ENCODE measurements around the gene ARHGEF17.
A peak's percentile ranks its signal among the peaks of the same experiment; 100 is the strongest.

Gene ARHGEF17

DNA sequence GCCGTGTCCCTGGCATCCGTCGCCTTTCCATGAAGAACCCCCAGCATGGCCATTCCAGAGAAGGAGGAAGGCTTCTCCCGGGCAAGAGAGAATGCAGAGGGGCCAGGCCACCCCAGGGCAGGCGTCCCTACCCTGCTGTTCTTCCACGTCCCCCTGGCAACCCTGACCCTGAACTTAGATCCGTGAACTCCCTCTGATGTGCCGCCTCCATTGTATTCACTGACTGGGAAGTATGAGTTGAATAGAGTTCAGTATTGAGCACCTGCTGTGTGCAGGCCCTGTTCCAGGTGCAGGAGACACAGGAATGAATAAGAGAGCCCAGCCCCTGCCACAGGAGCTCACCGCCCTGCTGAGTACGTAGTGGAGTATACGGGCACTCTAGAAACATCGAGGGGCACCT is 39.0 kb downstream of the ARHGEF17 start:
- Mint-ChIP-seq H3K9me3 (no peaks in the 10 kb centered on the region), H3K27me3 (ENCODE audit: low read depth) (peaks cover 3% of the 10 kb centered on the region), H3K27ac (no peak overlapping the region), H3K4me3 (no peak overlapping the region), H3K36me3 (ENCODE audit: low read depth) (no peaks in the 10 kb centered on the region), H3K4me1 (ENCODE audit: low read depth) (peaks cover 17% of the 10 kb centered on the region)
- DNase-seq (ENCODE audit: low spot score): no peak

DNA sequence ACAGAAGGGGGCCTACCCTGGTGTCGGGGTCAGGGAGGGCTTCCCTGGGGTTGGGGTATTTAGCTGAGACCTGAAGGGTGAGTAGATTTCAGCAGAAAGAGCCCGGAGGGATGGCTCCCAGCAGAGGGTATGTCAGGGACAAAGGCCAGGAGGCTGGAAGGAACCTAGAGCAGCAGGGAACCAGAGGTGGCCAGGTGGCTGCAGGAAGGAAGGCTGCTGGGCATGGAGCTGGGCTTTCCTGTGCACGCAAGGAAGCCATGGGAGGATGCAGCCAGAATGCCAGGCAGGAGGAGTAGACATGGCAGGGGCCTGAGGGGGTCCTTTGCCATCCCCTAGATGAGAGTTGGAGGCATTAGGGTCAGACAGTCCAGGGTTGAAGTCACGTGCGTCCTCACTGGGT is 40.8 kb downstream of the ARHGEF17 start:
- H3K36me3 Mint-ChIP-seq (ENCODE audit: low read depth): no peaks in the 10 kb centered on the region
- peaks cover 3% of the 10 kb centered on the region for H3K27me3 Mint-ChIP-seq (ENCODE audit: low read depth)
- H3K9me3 Mint-ChIP-seq: no peaks in the 10 kb centered on the region
- DNase-seq (ENCODE audit: low spot score): no peak
- no peak overlapping the region for H3K4me3 Mint-ChIP-seq
- no peak overlapping the region for H3K27ac Mint-ChIP-seq
- peaks cover 27% of the 10 kb centered on the region for H3K4me1 Mint-ChIP-seq (ENCODE audit: low read depth)

- no peak overlapping the region for H3K27ac Mint-ChIP-seq
- no peaks in the 10 kb centered on the region for H3K36me3 Mint-ChIP-seq (ENCODE audit: low read depth)
- no peak for DNase-seq (ENCODE audit: low spot score)
Measured at GRCh38 chr11:73349633-73350032, 41.6 kb downstream of the ARHGEF17 start.

GRCh38 chr11:73350908-73351636 is 43.0 kb downstream of the ARHGEF17 start:
- Mint-ChIP-seq H3K4me3 (peak overlapping the region; percentile 17), H3K9me3 (no peaks in the 10 kb centered on the region), H3K36me3 (ENCODE audit: low read depth) (no peaks in the 10 kb centered on the region), H3K27ac (peak overlapping the region; percentile 56), H3K4me1 (ENCODE audit: low read depth) (peaks cover 29% of the 10 kb centered on the region), H3K27me3 (ENCODE audit: low read depth) (no peaks in the 10 kb centered on the region)
- peak; percentile 48 for DNase-seq (ENCODE audit: low spot score)

More at GRCh38 chr11:73349633-73350032, 41.6 kb downstream of the ARHGEF17 start:
- H3K9me3 Mint-ChIP-seq: no peaks in the 10 kb centered on the region
- peaks cover 27% of the 10 kb centered on the region for H3K4me1 Mint-ChIP-seq (ENCODE audit: low read depth)
- no peak overlapping the region for H3K4me3 Mint-ChIP-seq
- H3K27me3 Mint-ChIP-seq (ENCODE audit: low read depth): peaks cover 3% of the 10 kb centered on the region

DNA sequence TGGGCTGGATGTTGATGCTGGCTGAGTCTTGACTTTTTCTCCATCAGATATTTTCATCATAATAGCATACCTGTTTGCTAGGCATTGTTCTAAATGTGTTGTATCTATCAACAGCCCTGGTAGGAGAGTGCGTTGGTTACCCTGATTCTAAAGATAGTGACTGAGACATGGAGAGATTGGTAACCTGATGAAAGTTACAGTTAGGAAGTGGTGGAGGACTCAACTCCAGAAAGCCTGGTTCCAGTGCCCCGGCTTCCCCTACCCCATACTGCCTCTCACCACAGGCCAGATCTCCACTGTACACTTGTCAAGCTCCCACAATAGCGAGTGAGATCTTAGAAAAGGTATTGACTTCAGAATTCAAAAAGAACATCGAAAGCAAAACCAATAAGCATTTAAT is 45.3 kb downstream of the ARHGEF17 start:
- Mint-ChIP-seq H3K27ac (peak overlapping the region; percentile 82), H3K27me3 (ENCODE audit: low read depth) (no peaks in the 10 kb centered on the region), H3K4me1 (ENCODE audit: low read depth) (peaks cover 29% of the 10 kb centered on the region), H3K4me3 (peak overlapping the region; percentile 47), H3K36me3 (ENCODE audit: low read depth) (no peaks in the 10 kb centered on the region), H3K9me3 (no peaks in the 10 kb centered on the region)
- peak; percentile 55 for DNase-seq (ENCODE audit: low spot score)

GRCh38 chr11:73355109-73355508 is 47.0 kb downstream of the ARHGEF17 start:
- DNase-seq (ENCODE audit: low spot score): no peak
- Mint-ChIP-seq H3K9me3 (no peaks in the 10 kb centered on the region), H3K4me3 (no peak overlapping the region), H3K27me3 (ENCODE audit: low read depth) (no peaks in the 10 kb centered on the region), H3K36me3 (ENCODE audit: low read depth) (no peaks in the 10 kb centered on the region), H3K4me1 (ENCODE audit: low read depth) (peaks cover 27% of the 10 kb centered on the region), H3K27ac (no peak overlapping the region)

DNA sequence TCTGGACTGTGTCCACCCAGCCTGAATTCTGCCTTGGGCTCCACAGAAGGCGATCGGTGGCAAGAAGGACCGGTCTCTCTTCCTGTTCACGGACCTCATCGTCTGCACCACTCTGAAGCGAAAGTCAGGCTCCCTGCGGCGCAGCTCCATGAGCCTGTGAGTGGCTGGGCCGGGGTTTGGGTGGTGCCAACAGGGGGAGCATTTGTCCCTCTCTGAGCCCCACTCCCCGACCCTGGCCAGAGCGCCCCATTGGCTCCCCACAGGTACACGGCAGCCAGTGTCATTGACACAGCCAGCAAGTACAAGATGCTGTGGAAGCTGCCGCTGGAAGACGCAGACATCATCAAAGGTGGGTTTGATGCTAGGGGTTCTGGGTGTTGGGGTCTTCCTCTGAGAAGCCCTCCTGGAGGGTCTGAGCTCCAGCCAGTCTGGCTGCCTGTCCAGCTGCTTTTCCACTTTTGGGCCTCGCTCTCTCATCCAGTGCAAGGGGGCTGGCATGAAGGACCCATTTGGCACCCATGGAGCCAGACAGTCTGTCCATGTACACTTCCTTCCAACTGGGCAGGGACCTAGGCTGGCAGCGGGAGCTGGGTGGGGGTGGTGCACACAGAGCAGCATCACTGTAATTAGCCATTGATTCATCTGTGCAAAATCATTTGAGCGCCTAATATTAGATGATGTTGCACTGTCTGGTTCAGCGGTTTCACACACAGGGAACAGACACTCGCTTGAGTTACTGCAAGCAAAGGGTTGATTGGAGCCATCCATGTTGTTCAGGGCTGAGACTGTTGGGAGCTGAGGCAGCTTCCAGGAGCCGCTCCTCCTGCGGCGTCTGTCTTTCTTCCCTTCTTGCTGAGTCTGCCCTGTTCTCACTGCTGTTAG is 49.1 kb downstream of the ARHGEF17 start:
- Mint-ChIP-seq H3K27ac (no peak overlapping the region), H3K9me3 (no peaks in the 10 kb centered on the region), H3K4me1 (ENCODE audit: low read depth) (peaks cover 12% of the 10 kb centered on the region), H3K4me3 (no peak overlapping the region), H3K36me3 (ENCODE audit: low read depth) (no peaks in the 10 kb centered on the region), H3K27me3 (ENCODE audit: low read depth) (no peaks in the 10 kb centered on the region)
- DNase-seq (ENCODE audit: low spot score): no peak

- no peaks in the 10 kb centered on the region for H3K36me3 Mint-ChIP-seq (ENCODE audit: low read depth)
- H3K4me3 Mint-ChIP-seq: no peak overlapping the region
- no peaks in the 10 kb centered on the region for H3K27me3 Mint-ChIP-seq (ENCODE audit: low read depth)
- H3K9me3 Mint-ChIP-seq: no peaks in the 10 kb centered on the region
- H3K27ac Mint-ChIP-seq: no peak overlapping the region
- H3K4me1 Mint-ChIP-seq (ENCODE audit: low read depth): peaks cover 7% of the 10 kb centered on the region
- no peak for DNase-seq (ENCODE audit: low spot score)
Measured at GRCh38 chr11:73358071-73358470, 50.0 kb downstream of the ARHGEF17 start.

GRCh38 chr11:73359341-73359740 is 51.3 kb downstream of the ARHGEF17 start:
- H3K27ac Mint-ChIP-seq: no peak overlapping the region
- no peak overlapping the region for H3K4me3 Mint-ChIP-seq
- H3K27me3 Mint-ChIP-seq (ENCODE audit: low read depth): no peaks in the 10 kb centered on the region
- peaks cover 2% of the 10 kb centered on the region for H3K4me1 Mint-ChIP-seq (ENCODE audit: low read depth)
- H3K36me3 Mint-ChIP-seq (ENCODE audit: low read depth): no peaks in the 10 kb centered on the region
- no peak for DNase-seq (ENCODE audit: low spot score)
- no peaks in the 10 kb centered on the region for H3K9me3 Mint-ChIP-seq

DNA sequence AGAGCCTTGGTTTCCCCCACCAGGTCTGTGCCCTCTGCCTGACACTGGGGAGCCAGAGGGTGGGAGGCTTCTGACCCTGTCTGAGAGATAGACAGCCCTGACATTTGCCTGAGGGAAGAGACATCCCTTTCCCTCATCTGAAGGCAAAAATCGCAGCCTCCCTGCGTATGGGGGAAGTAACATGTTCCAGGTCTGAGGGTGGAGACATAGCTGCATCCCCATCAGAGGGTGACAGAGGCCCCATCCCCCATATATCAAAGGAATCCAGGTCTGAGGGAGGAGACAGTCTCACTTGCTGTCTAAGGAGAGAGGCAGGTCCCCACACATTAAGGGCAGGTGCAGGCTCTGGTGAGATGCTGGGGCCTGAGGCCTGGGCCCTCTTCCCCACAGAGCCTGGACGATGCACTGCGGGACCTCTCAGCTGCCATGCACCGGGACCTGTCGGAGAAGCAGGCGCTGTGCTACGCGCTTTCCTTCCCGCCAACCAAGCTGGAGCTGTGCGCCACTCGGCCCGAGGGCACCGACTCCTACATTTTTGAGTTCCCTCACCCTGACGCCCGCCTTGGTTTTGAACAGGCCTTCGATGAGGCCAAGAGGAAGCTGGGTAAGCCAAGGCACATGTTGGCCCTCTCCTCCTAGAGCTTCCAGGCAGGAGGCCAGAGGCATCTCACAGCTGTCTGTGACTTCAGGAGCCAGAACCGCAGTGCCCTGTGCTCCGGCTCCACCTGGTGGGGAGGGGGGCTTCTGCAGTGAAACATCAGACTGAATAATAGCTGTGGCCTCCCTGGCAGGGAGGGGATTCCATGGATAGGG is 52.1 kb downstream of the ARHGEF17 start:
- no peaks in the 10 kb centered on the region for H3K27me3 Mint-ChIP-seq (ENCODE audit: low read depth)
- H3K27ac Mint-ChIP-seq: no peak overlapping the region
- no peaks in the 10 kb centered on the region for H3K4me1 Mint-ChIP-seq (ENCODE audit: low read depth)
- no peak overlapping the region for H3K4me3 Mint-ChIP-seq
- H3K36me3 Mint-ChIP-seq (ENCODE audit: low read depth): no peaks in the 10 kb centered on the region
- H3K9me3 Mint-ChIP-seq: no peaks in the 10 kb centered on the region
- DNase-seq (ENCODE audit: low spot score): no peak

GRCh38 chr11:73360743-73361369 is 52.8 kb downstream of the ARHGEF17 start:
- Mint-ChIP-seq H3K27ac (no peak overlapping the region), H3K9me3 (no peaks in the 10 kb centered on the region), H3K36me3 (ENCODE audit: low read depth) (no peaks in the 10 kb centered on the region), H3K4me3 (no peak overlapping the region), H3K27me3 (ENCODE audit: low read depth) (no peaks in the 10 kb centered on the region), H3K4me1 (ENCODE audit: low read depth) (peaks cover 2% of the 10 kb centered on the region)
- DNase-seq (ENCODE audit: low spot score): no peak

DNA sequence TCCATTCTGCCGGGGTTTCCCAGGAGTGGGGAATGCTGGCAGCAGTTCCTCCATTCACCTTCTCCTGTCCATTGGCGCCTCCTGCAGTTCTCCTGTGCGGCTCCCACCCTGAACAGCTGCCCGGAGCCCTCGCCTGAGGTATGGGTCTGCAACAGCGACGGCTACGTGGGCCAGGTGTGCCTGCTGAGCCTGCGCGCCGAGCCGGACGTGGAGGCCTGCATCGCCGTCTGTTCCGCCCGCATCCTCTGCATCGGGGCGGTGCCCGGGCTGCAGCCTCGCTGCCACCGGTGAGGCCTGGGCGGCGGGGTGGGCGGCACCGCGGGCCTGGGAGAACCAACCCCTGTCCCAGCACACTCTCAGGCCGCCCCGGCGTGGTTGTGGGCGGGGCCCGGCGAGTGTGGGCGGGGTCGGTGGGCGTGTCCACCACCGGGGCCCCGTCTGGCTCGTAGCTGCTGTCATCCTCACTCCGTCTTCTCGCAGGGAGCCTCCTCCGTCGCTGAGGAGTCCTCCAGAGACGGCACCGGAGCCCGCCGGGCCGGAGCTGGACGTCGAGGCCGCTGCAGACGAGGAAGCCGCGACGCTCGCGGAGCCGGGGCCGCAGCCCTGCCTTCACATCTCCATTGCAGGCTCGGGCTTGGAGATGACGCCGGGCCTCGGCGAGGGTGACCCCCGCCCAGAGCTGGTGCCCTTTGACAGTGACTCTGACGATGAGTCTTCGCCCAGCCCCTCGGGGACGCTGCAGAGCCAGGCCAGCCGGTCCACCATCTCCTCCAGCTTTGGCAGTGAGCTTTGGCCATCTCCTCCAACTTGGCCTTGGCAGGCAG is 54.1 kb downstream of the ARHGEF17 start:
- peaks cover 13% of the 10 kb centered on the region for H3K4me1 Mint-ChIP-seq (ENCODE audit: low read depth)
- H3K4me3 Mint-ChIP-seq: no peak overlapping the region
- no peaks in the 10 kb centered on the region for H3K9me3 Mint-ChIP-seq
- H3K36me3 Mint-ChIP-seq (ENCODE audit: low read depth): peaks cover 5% of the 10 kb centered on the region
- no peak overlapping the region for H3K27ac Mint-ChIP-seq
- H3K27me3 Mint-ChIP-seq (ENCODE audit: low read depth): no peaks in the 10 kb centered on the region
- DNase-seq (ENCODE audit: low spot score): no peak

DNA sequence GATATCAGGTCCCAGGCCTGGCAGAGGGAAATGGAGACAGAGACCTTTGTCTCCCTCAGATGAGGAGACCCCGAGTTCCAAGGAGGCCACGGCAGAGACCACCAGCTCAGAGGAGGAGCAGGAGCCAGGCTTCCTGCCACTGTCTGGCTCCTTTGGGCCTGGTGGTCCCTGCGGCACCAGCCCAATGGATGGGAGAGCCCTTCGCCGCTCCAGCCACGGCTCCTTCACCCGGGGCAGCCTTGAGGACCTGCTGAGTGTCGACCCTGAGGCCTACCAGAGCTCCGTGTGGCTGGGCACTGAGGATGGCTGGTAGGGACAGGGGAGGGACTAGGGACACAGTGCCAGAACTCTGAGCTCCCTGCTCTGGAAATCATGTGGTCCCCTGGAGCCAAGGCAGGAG is 55.1 kb downstream of the ARHGEF17 start:
- H3K9me3 Mint-ChIP-seq: no peaks in the 10 kb centered on the region
- no peak overlapping the region for H3K27ac Mint-ChIP-seq
- no peak for DNase-seq (ENCODE audit: low spot score)
- no peak overlapping the region for H3K4me3 Mint-ChIP-seq
- peaks cover 5% of the 10 kb centered on the region for H3K36me3 Mint-ChIP-seq (ENCODE audit: low read depth)
- H3K27me3 Mint-ChIP-seq (ENCODE audit: low read depth): no peaks in the 10 kb centered on the region
- peaks cover 15% of the 10 kb centered on the region for H3K4me1 Mint-ChIP-seq (ENCODE audit: low read depth)
